Measurements from ENCODE around the gene PSMD3.

DNA sequence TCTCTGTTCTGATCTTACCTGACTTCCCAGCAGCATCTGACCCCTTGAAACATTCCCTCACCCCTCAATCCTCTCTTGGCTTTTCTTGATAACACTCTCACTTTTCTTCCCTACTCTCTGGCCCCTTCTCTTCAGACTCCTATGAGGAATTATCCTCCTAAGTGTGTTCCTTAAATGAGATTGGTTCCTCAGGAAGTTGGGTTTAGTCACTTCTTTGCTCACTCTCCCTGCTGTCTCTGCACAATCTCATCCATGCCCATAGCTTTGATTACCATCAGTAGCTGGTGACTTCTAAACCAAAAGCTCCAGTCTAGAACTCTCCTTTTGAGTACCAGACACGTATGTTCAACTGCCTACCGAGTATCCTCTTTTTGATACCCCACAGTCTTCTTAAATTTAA is 60.6 kb downstream of the PSMD3 start:
- TF ChIP-seq, protein P1, sequence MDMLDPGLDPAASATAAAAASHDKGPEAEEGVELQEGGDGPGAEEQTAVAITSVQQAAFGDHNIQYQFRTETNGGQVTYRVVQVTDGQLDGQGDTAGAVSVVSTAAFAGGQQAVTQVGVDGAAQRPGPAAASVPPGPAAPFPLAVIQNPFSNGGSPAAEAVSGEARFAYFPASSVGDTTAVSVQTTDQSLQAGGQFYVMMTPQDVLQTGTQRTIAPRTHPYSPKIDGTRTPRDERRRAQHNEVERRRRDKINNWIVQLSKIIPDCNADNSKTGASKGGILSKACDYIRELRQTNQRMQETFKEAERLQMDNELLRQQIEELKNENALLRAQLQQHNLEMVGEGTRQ (IDR thresholded peaks at IDR 0.05) = no peak
- TF ChIP-seq, protein P2, sequence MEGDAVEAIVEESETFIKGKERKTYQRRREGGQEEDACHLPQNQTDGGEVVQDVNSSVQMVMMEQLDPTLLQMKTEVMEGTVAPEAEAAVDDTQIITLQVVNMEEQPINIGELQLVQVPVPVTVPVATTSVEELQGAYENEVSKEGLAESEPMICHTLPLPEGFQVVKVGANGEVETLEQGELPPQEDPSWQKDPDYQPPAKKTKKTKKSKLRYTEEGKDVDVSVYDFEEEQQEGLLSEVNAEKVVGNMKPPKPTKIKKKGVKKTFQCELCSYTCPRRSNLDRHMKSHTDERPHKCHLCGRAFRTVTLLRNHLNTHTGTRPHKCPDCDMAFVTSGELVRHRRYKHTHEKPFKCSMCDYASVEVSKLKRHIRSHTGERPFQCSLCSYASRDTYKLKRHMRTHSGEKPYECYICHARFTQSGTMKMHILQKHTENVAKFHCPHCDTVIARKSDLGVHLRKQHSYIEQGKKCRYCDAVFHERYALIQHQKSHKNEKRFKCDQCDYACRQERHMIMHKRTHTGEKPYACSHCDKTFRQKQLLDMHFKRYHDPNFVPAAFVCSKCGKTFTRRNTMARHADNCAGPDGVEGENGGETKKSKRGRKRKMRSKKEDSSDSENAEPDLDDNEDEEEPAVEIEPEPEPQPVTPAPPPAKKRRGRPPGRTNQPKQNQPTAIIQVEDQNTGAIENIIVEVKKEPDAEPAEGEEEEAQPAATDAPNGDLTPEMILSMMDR (IDR thresholded peaks at IDR 0.05) = no peak
- TF ChIP-seq JUN (IDR thresholded peaks at IDR 0.05) (no peak), ZC3H11A (IDR thresholded peaks at IDR 0.05) (no peak), NPAS2 (CRISPR knock-in tag; IDR thresholded peaks at IDR 0.05; ENCODE audit: borderline replicate concordance) (no peak), BHLHE40 (IDR thresholded peaks at IDR 0.05; ENCODE audit: low read depth, low read length) (no peak)
